ENCODE results near the gene BABAM2. TPM values are rescaled to one million over a fixed set of nuclear protein-coding genes. Genes with fewer than 3 reads are reported as not detected.
"Not testable (repeated sequence)": the region's sequence is repeated elsewhere in the genome, so short reads cannot be mapped to it uniquely, and the experiment has no call there.

Gene BABAM2
- total and polyA plus RNA-seq, 4 donors: 17.2 to 53.8 (median 36.5) TPM

DNA sequence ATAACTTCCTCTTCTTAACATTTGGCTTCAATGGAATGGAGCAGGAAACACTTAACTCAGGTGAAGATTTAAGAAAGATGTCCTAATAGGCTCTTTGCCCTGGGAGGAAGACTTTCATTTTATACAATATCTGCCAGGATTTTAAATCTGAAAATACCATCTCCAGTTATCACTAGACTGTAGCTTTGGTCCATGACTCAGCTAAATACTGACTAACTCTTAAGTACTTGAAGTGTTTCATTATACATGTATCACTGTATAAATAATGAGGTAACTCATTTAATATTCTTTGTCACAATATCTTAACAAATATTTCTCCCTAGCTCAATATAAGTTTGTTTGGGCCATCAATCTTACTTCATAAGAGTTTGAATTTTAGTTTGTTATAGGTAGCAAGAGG is 35.1 kb upstream of the BABAM2 start:
- intact Hi-C loops (cut with DNase I): no loop called here
- Histone ChIP-seq H3K27me3 (ENCODE audit: control insufficient read depth in 1 of 2, insufficient read depth in 2 of 2, low read length in 1 of 2) (no peaks in the 10 kb centered on the region), H3K9me3 (ENCODE audit: control insufficient read depth, low read length) (no peaks in the 10 kb centered on the region), H3K27ac (ENCODE audit: low read depth in 1 of 2, low read length in 2 of 2) (no peak overlapping the region), H3K4me1 (ENCODE audit: control insufficient read depth in 1 of 2, insufficient read depth in 2 of 2, low read length in 2 of 2) (peaks cover 0 to 5% of the 10 kb centered on the region in 2 donors), H3K36me3 (ENCODE audit: control insufficient read depth in 1 of 2, insufficient read depth in 2 of 2, low read length in 1 of 2) (no peaks in the 10 kb centered on the region), H3K4me3 (ENCODE audit: low read length in 2 of 2) (no peak overlapping the region)
- DNase-seq (no peak), ATAC-seq (ENCODE audit: low FRiP score) (no peak)

DNA sequence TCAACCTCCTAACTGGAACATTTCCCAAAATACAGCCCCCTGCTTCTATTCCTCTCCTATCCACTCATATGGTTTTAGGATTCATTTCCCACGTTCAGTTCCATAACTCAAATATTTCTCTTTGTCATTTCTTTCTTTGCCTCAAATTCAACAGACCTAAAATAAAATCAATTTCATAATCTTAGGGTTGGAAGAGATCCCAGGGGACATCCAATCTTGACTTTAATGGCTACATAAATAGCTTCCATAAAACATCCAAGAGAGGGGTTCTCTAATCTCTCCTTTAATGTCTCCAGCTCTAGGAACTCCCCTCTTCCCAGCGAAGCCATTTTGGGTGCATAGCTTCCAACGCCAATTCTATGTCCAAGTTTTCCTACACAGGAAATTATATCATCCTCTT is 34.1 kb upstream of the BABAM2 start:
- Histone ChIP-seq H3K27me3 (ENCODE audit: control insufficient read depth in 1 of 2, insufficient read depth in 2 of 2, low read length in 1 of 2) (no peaks in the 10 kb centered on the region), H3K9me3 (ENCODE audit: control insufficient read depth, low read length) (no peaks in the 10 kb centered on the region), H3K4me1 (ENCODE audit: control insufficient read depth in 1 of 2, insufficient read depth in 2 of 2, low read length in 2 of 2) (peaks cover 0 to 5% of the 10 kb centered on the region in 2 donors), H3K4me3 (ENCODE audit: low read length in 2 of 2) (no peak overlapping the region), H3K36me3 (ENCODE audit: control insufficient read depth in 1 of 2, insufficient read depth in 2 of 2, low read length in 1 of 2) (no peaks in the 10 kb centered on the region), H3K27ac (ENCODE audit: low read depth in 1 of 2, low read length in 2 of 2) (no peak overlapping the region)
- ATAC-seq (ENCODE audit: low FRiP score) (no peak), DNase-seq (no peak)
- intact Hi-C loops (cut with DNase I): no loop called here
- 33 to 54% methylated on average over 3 of the region's 3 CpGs for WGBS, 2 donors

DNA sequence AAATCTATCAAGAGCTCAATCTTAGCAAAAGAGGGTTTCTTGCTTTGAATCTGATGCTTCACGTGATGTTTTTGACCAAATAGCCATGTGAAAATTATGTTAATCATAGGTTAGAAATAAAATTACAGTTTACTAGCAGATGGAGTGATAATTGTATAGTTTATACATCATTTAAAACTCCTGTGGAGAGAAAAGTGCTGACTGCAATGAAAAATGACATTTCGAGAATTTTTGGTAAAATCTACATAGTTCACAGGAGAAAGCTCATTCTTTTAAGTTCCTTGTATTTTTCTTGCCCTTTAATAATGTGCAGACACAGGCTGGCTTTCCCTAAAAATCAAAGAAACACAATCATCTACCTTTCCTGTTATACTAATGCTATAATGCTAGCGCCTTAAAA is 33.6 kb upstream of the BABAM2 start:
- Histone ChIP-seq H3K4me3 (ENCODE audit: low read length in 2 of 2) (no peak overlapping the region), H3K27ac (ENCODE audit: low read depth in 1 of 2, low read length in 2 of 2) (no peak overlapping the region), H3K9me3 (ENCODE audit: control insufficient read depth, low read length) (no peaks in the 10 kb centered on the region), H3K4me1 (ENCODE audit: control insufficient read depth in 1 of 2, insufficient read depth in 2 of 2, low read length in 2 of 2) (peaks cover 0 to 5% of the 10 kb centered on the region in 2 donors), H3K27me3 (ENCODE audit: control insufficient read depth in 1 of 2, insufficient read depth in 2 of 2, low read length in 1 of 2) (no peaks in the 10 kb centered on the region), H3K36me3 (ENCODE audit: control insufficient read depth in 1 of 2, insufficient read depth in 2 of 2, low read length in 1 of 2) (no peaks in the 10 kb centered on the region)
- DNase-seq: no peak
- intact Hi-C loops (cut with DNase I): no loop called here
- no peak for ATAC-seq (ENCODE audit: low FRiP score)
- 94 to 95% methylated on average over 3 of the region's 3 CpGs for WGBS, 2 donors

DNA sequence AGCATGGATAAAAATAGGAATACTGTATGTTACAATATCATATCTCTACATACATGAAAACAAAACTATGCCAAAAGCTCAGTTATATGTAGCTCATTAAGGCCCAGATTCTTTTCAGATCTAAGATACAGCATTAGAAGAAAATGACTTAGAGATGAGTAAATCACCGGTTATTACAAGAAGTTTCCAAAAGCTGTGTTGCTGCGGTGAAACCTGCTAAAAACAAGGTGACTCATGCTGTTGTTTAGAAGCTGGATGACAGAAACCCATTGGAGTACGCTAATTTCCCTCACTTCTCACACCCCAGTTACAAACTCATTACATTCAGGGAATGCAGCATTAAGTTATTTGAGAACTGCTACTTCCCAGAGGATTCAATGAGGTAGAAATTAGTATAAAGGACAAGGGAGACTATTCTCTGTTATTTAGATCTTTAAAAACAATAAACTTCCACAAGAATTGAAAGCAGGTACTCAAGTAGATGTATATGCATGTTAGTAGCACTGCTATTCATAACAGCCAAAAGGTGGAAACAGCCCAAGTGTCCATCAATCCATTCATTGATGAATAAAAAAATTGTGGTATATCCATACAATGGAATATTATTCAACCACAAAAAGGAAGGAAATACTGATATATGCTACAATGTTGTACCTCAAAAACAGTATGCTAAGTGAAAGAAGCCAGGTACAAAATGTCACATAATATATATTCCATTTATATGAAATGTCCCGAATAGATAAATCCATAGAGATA is 32.9 kb upstream of the BABAM2 start:
- WGBS, 2 donors: 97 to 98% methylated on average over 4 of the region's 4 CpGs
- Histone ChIP-seq H3K27ac (ENCODE audit: low read depth in 1 of 2, low read length in 2 of 2) (no peak overlapping the region), H3K9me3 (ENCODE audit: control insufficient read depth, low read length) (no peaks in the 10 kb centered on the region), H3K4me1 (ENCODE audit: control insufficient read depth in 1 of 2, insufficient read depth in 2 of 2, low read length in 2 of 2) (peaks cover 0 to 5% of the 10 kb centered on the region in 2 donors), H3K4me3 (ENCODE audit: low read length in 2 of 2) (no peak overlapping the region), H3K27me3 (ENCODE audit: control insufficient read depth in 1 of 2, insufficient read depth in 2 of 2, low read length in 1 of 2) (no peaks in the 10 kb centered on the region), H3K36me3 (ENCODE audit: control insufficient read depth in 1 of 2, insufficient read depth in 2 of 2, low read length in 1 of 2) (no peaks in the 10 kb centered on the region)
- intact Hi-C loops (cut with DNase I): no loop called here
- ATAC-seq (ENCODE audit: low FRiP score) (no peak), DNase-seq (no peak)

DNA sequence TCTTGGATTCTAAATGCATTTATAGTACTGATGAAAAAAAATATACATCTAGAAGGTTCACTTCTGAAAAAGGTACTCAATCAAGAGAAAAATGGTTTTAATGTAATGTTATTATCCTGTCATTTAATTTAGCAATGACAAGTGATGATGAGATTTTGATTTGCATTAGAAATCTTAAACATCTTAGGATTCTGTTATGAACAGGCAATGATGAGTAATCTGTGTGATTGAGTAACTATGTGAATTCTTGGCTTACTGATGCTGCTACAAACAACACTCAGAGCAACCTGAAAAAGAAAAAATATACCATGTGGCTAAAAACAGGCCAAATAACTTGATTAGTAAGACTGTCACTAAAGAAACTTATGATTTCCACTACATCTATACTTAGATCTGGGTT is 30.4 kb upstream of the BABAM2 start:
- Histone ChIP-seq H3K27ac (ENCODE audit: low read depth in 1 of 2, low read length in 2 of 2) (no peak overlapping the region), H3K4me1 (ENCODE audit: control insufficient read depth in 1 of 2, insufficient read depth in 2 of 2, low read length in 2 of 2) (peaks cover 0 to 5% of the 10 kb centered on the region in 2 donors), H3K9me3 (ENCODE audit: control insufficient read depth, low read length) (no peaks in the 10 kb centered on the region), H3K36me3 (ENCODE audit: control insufficient read depth in 1 of 2, insufficient read depth in 2 of 2, low read length in 1 of 2) (no peaks in the 10 kb centered on the region), H3K27me3 (ENCODE audit: control insufficient read depth in 1 of 2, insufficient read depth in 2 of 2, low read length in 1 of 2) (no peaks in the 10 kb centered on the region), H3K4me3 (ENCODE audit: low read length in 2 of 2) (no peak overlapping the region)
- ATAC-seq (ENCODE audit: low FRiP score) (no peak), DNase-seq (no peak)
- intact Hi-C loops (cut with DNase I): no loop called here

DNA sequence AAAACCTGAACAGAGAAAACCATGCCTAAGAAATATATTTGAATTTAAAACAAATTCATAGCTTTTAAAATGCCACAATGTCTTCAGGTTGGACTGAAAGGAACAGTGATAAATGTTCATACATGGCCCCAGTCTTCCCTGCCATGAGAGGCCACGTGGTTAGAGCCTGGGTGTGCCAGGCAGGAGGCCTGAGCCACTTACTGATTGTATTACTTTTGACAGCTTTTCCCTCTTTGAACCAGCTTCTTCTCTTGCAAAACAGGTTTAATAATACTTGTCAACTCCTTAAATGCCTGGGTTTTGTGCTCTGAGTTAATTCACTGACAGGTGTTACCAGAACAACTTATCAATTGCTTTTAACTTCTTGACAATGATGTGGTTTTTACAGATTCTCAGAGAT is 27.4 kb upstream of the BABAM2 start:
- Histone ChIP-seq H3K4me3 (ENCODE audit: low read length in 2 of 2) (no peak overlapping the region), H3K27ac (ENCODE audit: low read depth in 1 of 2, low read length in 2 of 2) (no peak overlapping the region), H3K9me3 (ENCODE audit: control insufficient read depth, low read length) (no peaks in the 10 kb centered on the region), H3K4me1 (ENCODE audit: control insufficient read depth in 1 of 2, insufficient read depth in 2 of 2, low read length in 2 of 2) (no peaks in the 10 kb centered on the region), H3K36me3 (ENCODE audit: control insufficient read depth in 1 of 2, insufficient read depth in 2 of 2, low read length in 1 of 2) (no peaks in the 10 kb centered on the region), H3K27me3 (ENCODE audit: control insufficient read depth in 1 of 2, insufficient read depth in 2 of 2, low read length in 1 of 2) (no peaks in the 10 kb centered on the region)
- intact Hi-C loops (cut with DNase I): no loop called here
- no peak for DNase-seq
- 77% methylated on average over 1 of the region's 1 CpG for WGBS, 2 donors
- ATAC-seq (ENCODE audit: low FRiP score): no peak

DNA sequence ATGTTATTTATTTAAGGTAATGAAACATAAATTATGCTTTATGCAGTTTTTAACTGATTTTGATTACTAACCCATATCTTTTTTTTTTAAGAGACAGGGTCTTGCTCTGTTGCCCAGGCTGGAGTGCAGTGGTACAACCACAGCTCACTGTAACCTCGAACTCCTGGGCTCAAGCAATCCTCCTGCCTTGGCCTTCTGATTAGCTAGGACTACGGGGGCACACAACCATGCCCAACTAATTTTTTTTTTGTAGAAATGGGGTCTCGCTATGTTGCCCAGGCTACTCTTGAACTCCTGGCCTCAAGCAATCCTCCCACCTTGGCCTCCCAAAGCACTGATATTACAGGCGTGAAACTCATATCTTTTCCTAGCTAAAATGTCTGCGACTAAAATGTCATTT is 26.6 kb upstream of the BABAM2 start:
- ATAC-seq (ENCODE audit: low FRiP score); intact Hi-C loops (cut with DNase I); H3K4me3 ChIP-seq (ENCODE audit: low read length in 2 of 2); H3K27me3 ChIP-seq (ENCODE audit: control insufficient read depth in 1 of 2, insufficient read depth in 2 of 2, low read length in 1 of 2); DNase-seq; H3K27ac ChIP-seq (ENCODE audit: low read depth in 1 of 2, low read length in 2 of 2); H3K9me3 ChIP-seq (ENCODE audit: control insufficient read depth, low read length); H3K4me1 ChIP-seq (ENCODE audit: control insufficient read depth in 1 of 2, insufficient read depth in 2 of 2, low read length in 2 of 2); H3K36me3 ChIP-seq (ENCODE audit: control insufficient read depth in 1 of 2, insufficient read depth in 2 of 2, low read length in 1 of 2): not testable (repeated sequence)
- WGBS, 2 donors: 96% methylated on average over 5 of the region's 5 CpGs

DNA sequence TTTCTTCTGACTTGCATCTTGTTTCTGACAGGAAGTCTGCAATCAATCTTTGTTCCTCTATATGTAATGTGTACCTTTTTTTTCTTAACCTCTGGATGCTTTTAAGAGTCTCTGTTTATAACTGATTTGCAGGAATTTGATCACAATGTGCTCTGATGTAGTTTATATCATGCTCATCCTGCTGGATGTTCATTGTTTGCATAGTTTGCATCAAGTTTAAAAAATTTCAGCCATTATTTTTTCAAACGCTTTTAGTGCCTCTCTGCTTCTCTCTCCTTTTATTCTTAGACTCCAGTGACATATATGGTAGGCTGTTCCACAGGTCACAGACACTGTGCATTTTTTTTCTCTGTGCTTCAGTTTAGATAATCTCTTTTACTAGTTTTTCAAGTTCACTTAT is 24.3 kb upstream of the BABAM2 start:
- no peaks in the 10 kb centered on the region for H3K27me3 ChIP-seq (ENCODE audit: control insufficient read depth in 1 of 2, insufficient read depth in 2 of 2, low read length in 1 of 2)
- H3K4me3 ChIP-seq (ENCODE audit: low read length in 2 of 2): no peak overlapping the region
- H3K4me1 ChIP-seq (ENCODE audit: control insufficient read depth in 1 of 2, insufficient read depth in 2 of 2, low read length in 2 of 2): no peaks in the 10 kb centered on the region
- H3K27ac ChIP-seq (ENCODE audit: low read depth in 1 of 2, low read length in 2 of 2): no peak overlapping the region
- no peak for ATAC-seq (ENCODE audit: low FRiP score)
- 77 to 85% methylated on average over 1 of the region's 1 CpG for WGBS, 2 donors
- no peak for DNase-seq
- H3K36me3 ChIP-seq (ENCODE audit: control insufficient read depth in 1 of 2, insufficient read depth in 2 of 2, low read length in 1 of 2): no peaks in the 10 kb centered on the region
- H3K9me3 ChIP-seq (ENCODE audit: control insufficient read depth, low read length): no peaks in the 10 kb centered on the region
- intact Hi-C loops (cut with DNase I): no loop called here

DNA sequence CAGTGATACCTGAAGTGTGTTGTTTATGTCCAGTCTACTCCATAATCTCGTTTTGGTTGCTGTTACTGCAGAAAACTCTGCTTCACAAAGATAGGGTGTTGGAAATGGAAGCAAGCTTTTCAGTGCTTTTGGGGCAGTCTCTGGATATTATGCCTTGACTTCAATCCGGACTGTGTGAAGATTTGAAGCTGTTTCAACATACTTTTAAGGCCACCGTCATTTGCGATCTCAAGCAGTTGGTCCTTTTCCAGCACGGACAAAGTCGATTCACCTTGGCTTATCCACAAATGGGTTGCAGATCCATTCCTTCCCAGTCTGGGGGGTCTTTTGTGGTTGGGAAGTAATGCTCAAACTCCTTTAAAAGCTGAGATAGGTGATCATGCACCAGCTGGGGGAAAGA is 20.8 kb upstream of the BABAM2 start:
- no peaks in the 10 kb centered on the region for H3K4me1 ChIP-seq (ENCODE audit: control insufficient read depth in 1 of 2, insufficient read depth in 2 of 2, low read length in 2 of 2)
- no peaks in the 10 kb centered on the region for H3K27me3 ChIP-seq (ENCODE audit: control insufficient read depth in 1 of 2, insufficient read depth in 2 of 2, low read length in 1 of 2)
- no peaks in the 10 kb centered on the region for H3K36me3 ChIP-seq (ENCODE audit: control insufficient read depth in 1 of 2, insufficient read depth in 2 of 2, low read length in 1 of 2)
- H3K9me3 ChIP-seq (ENCODE audit: control insufficient read depth, low read length): no peaks in the 10 kb centered on the region
- no peak overlapping the region for H3K27ac ChIP-seq (ENCODE audit: low read depth in 1 of 2, low read length in 2 of 2)
- DNase-seq (no peak), ATAC-seq (ENCODE audit: low FRiP score) (no peak)
- 88 to 89% methylated on average over 6 of the region's 6 CpGs for WGBS, 2 donors
- intact Hi-C loops (cut with DNase I): no loop called here
- no peak overlapping the region for H3K4me3 ChIP-seq (ENCODE audit: low read length in 2 of 2)
